Spinal cord (tissue), 10 donors: ENCODE measurements around the gene GTF2IRD1. TPM values are rescaled to one million over a fixed set of nuclear protein-coding genes. Genes with fewer than 3 reads are reported as not detected.
A peak's percentile ranks its signal among the peaks of the same experiment; 100 is the strongest.

ENCODE experiments used
- DNase-seq, 6 donors: peaks; one replicate each; pipeline versions ENCODE4 v3.0.0 to v3.0.0-alpha.2; 2013 to 2015; ENCODE audit warnings: low spot score in 6 of 6, low read depth in 4 of 6
- H3K27ac ChIP-seq: one replicate; pipeline ENCODE4 v1.5.1; 2013; ENCODE audit warnings: low read depth, low read length, control low read depth
- H3K27me3 ChIP-seq: one replicate; pipeline ENCODE4 v1.6.1; 2013; ENCODE audit warnings: low read length; ENCODE audit not compliant: control insufficient read depth, insufficient read depth
- H3K36me3 ChIP-seq: one replicate; pipeline ENCODE4 v1.6.1; 2013; ENCODE audit warnings: low read length; ENCODE audit not compliant: control insufficient read depth, insufficient read depth
- H3K4me1 ChIP-seq: one replicate; pipeline ENCODE4 v1.6.1; 2013; ENCODE audit warnings: low read length; ENCODE audit not compliant: control insufficient read depth, insufficient read depth
- H3K4me3 ChIP-seq: one replicate; pipeline ENCODE4 v1.5.1; 2013; ENCODE audit warnings: low read depth, low read length, control low read depth
- H3K9me3 ChIP-seq: one replicate; pipeline ENCODE4 v1.6.1; 2013; ENCODE audit warnings: low read length; ENCODE audit not compliant: control insufficient read depth, insufficient read depth
- whole genome bisulfite sequencing: methylation state at CpG from one replicate; pipeline ENCODE4 v1.1.5; 2013; ENCODE audit warnings: missing lambda C conversion rate; ENCODE audit not compliant: insufficient coverage; 5-methylcytosine and 5-hydroxymethylcytosine counted together
- polyA plus RNA-seq, 2 donors: library from polyadenylated mRNA; unstranded; fragments of 120-200 nt; gene quantifications; one replicate each; pipeline ENCODE4 v1.2.1, GENCODE V29; 2013; ENCODE audit not compliant: insufficient read length in 2 of 2
- total RNA-seq, 2 donors: library from RNA; depleted of rRNA in 1 of 2; stranded (reverse); fragments of 120-200 nt in 1 of 2; fragments of >200 nt in 1 of 2; gene quantifications; one replicate each; pipeline versions ENCODE4 v1.2.3 to v1.2.4, GENCODE V29; 2013 to 2014
- donor health status: healthy.

GTF2IRD1 gene
- total and polyA plus RNA-seq, 4 donors, result 10.0 to 33.5 (median 19.3) TPM

DNA sequence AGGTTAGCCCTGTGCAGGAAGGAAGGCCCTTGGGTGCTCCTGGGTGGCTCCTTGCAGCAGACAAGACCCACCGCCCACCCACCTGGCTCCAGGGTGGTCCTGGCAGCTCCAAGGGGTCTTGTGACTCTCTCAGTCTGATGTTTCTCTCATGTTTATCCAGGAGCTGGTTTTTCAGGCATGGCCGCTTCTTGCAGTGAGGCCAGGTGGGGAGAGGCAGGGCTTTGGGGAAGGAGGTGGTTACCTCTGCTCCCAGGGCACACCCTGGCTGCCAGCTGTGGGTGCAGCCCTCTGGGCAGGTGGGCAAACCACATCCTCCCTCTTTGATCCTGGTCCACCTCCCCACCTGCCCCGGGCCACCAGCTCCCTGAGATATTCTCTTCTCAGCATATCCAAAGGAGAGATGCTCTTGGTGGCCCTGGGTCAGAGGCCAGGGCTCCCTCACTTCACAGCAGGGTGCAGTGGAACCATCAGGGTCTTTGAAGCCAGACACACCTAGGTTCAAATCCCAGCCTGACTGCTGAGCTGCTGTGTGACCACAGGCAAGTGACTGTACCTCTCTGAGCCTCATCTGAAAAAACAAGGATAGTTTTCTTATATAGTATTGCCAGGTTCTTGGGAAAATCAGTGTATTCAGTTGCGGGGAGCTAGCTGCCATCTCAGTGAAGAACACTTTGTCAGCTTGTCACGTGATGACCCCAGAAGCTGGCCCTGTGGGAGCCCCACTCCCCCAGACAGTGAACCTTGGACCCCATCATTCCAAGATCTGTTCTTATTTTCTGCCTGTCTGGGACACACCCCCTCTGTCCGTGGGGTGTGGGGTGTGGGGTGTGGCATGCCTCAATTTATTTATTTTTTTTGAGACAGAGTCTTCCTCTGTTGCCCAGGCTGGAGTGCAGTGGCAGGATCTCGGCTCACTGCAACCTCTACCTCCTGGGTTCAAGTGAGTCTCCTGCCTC lies 11.5 kb downstream of the GTF2IRD1 start:
- WGBS, result 98% methylated on average over 4 of the region's 7 CpGs
- Histone ChIP-seq H3K27me3 (no peaks in the 10 kb centered on the region), H3K36me3 (peaks cover 34% of the 10 kb centered on the region), H3K4me3 (no peak overlapping the region), H3K9me3 (no peaks in the 10 kb centered on the region), H3K4me1 (peaks cover 28% of the 10 kb centered on the region), H3K27ac (no peak overlapping the region)
- no peak for DNase-seq

DNA sequence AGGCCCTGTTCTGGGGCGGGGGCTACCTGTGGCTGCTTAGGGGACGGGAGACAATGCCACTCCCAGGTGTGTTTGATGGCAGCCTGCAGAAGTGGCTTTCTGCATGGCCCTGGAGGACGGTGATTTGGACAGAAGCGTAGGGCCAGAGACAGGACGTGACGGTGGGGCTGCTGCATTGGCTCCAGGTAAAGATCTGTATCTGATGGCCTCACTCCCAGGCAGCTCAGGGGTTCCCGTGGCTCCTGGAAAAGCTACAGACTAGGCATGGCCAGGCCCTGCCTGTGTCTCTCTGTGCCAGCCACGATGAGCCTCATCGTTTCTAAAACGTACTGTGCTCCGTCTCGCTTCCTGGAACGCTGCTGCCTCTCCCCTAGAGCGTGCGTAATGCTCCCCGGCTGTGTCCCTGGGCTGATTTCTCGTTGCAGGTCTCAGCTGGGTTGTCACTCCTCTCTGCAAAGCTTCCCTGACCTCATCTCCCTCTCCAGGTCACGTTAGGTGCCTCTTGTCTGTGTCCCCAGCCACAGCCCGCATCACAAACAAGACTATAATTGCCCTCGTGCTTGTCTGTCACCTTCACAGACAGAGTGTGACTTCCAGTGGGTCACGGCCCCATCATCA lies 12.6 kb downstream of the GTF2IRD1 start:
- Histone ChIP-seq H3K4me3 (no peak overlapping the region), H3K27me3 (no peaks in the 10 kb centered on the region), H3K4me1 (peaks cover 24% of the 10 kb centered on the region), H3K27ac (no peak overlapping the region), H3K9me3 (no peaks in the 10 kb centered on the region), H3K36me3 (peaks cover 24% of the 10 kb centered on the region)
- peak in 1 of 6 donors; percentile 51 for DNase-seq
- 42% methylated on average over 21 of the region's 21 CpGs for WGBS

DNA sequence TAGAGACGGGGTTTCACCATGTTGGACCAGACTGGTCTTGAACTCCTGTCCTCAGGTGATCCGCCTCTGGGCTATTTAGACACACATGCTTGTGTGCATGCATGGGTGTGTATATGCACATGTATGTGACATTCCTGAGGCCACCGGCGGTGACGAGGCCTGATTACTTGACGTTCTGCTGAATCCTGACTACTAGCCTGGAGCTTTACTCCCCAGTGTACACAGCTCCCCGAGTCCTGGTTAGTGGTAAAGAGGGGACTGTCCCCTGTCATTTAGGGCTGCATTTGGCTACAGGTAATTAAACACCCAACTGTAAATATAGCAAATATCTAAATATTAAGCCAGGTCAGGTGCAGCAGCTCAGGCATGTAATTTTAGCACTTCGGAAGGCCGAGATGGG lies 14.2 kb downstream of the GTF2IRD1 start:
- no peaks in the 10 kb centered on the region for H3K9me3 ChIP-seq
- H3K27ac ChIP-seq, result no peak overlapping the region
- H3K27me3 ChIP-seq, result no peaks in the 10 kb centered on the region
- DNase-seq, result no peak
- 100% methylated on average over 5 of the region's 9 CpGs for WGBS
- peaks cover 24% of the 10 kb centered on the region for H3K4me1 ChIP-seq
- peaks cover 25% of the 10 kb centered on the region for H3K36me3 ChIP-seq
- no peak overlapping the region for H3K4me3 ChIP-seq

DNA sequence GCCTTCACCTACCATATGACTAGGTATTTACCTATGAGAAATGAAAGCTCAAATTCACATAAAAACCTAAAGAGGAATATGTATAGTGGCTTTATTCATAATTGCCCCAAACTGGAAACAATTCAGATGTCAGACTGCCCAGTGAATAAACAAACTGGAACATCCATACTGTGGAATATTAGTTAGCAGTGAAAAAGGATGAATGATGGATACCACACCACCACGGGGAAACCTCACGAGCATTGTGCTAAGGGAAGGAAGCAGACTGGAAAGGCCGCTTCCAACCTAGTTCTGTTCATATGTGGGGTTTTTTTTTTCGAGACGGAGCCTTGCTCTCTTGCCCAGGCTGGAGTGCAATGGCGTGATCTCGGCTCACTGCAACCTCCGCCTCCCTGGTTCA lies 16.8 kb downstream of the GTF2IRD1 start:
- Histone ChIP-seq H3K27ac (no peak overlapping the region), H3K4me1 (peaks cover 21% of the 10 kb centered on the region), H3K27me3 (no peaks in the 10 kb centered on the region), H3K4me3 (no peak overlapping the region), H3K36me3 (peaks cover 17% of the 10 kb centered on the region), H3K9me3 (no peaks in the 10 kb centered on the region)
- WGBS, result 100% methylated on average over 6 of the region's 8 CpGs
- DNase-seq, result no peak

DNA sequence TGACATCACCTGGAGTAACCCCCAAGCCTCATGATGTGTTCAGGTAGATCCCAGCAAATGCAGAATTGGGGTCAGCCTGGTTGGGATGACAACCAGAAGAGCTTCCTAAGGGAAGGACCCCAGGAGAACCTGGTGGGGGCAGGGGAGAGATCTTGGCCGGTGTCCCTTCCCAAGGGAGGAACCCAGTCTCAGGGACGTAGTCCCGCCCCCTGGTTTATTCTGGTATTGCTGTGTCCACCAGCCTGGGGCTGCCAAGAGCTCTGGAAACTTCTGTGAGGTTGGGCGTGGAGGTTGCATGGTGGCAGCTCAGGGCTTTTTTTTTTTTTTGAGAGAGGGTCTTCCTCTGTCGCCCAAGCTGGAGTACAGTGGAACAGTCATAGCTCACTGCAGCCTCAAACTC lies 19.4 kb downstream of the GTF2IRD1 start:
- H3K4me3 ChIP-seq, result no peak overlapping the region
- H3K9me3 ChIP-seq, result no peaks in the 10 kb centered on the region
- no peaks in the 10 kb centered on the region for H3K27me3 ChIP-seq
- DNase-seq, result no peak
- H3K36me3 ChIP-seq, result peaks cover 14% of the 10 kb centered on the region
- WGBS, result 89% methylated on average over 3 of the region's 5 CpGs
- no peak overlapping the region for H3K27ac ChIP-seq
- H3K4me1 ChIP-seq, result peaks cover 25% of the 10 kb centered on the region

DNA sequence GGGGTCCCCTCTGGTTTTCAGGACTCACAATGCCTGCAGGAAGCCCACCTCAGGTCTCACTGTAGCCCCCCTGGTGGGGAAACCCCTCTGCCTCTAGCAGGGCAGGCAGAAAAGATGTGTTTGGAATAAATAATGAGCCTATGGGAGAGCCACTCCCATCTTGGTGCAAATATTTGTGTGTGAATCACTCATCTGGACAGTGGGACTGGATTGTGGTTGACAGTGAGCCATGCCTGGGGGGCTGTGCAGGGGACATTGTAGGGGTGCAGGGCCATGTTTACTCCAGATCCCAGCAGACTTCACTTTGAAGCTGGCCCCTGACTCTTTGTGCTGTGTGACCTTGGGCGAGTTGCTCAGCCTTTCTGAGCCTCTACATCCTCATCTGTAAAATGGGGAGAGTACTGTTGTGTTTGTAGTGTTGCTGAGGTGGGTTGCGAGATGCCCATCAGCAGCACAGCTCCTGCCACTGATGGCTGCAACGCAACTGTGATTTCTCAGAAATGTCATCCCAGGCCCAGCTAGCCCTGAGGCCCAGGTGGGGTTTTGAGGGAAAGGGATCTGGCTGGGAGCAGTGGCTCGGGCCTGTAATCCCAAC lies 20.7 kb downstream of the GTF2IRD1 start:
- H3K36me3 ChIP-seq, result peaks cover 14% of the 10 kb centered on the region
- DNase-seq, result no peak
- H3K27ac ChIP-seq, result no peak overlapping the region
- H3K4me3 ChIP-seq, result no peak overlapping the region
- no peaks in the 10 kb centered on the region for H3K9me3 ChIP-seq
- WGBS, result 92% methylated on average over 2 of the region's 4 CpGs
- no peaks in the 10 kb centered on the region for H3K27me3 ChIP-seq
- H3K4me1 ChIP-seq, result peaks cover 38% of the 10 kb centered on the region

DNA sequence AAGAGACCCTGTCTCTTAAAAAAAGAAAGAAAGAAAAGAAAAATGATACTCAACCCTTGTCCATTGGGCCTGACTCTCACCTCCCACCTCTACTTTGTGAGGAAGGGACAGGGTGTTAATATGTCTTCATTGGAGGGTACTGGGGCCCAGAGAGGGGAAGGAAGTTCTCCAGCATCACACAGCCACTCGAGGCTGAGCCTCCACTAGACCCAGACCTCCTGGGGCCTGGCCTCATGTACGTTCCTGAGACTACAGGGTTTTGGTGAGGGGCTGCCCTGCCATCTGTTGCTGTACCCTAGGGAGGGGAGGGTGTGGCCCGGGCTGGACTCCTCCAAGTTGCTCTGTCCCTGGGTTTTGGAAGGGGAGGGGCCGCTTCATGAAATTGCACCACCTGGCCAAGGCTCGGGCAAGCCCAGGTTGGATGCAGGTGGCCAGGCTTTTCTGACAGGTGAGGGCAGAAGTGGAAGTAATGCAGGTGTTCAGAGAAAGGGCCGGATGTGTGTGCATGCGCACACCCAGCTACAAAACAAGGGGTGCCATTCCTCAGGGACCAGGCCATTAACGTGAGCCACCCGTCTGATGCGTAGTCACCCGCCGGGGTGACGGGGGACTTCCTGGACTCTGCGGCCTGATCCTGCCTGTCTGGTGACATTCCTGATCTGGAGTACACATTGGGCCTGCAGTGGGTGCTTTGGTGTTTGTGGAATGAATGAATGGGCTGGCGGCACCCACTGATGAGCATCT lies 21.7 kb downstream of the GTF2IRD1 start:
- Histone ChIP-seq H3K9me3 (no peaks in the 10 kb centered on the region), H3K4me1 (peaks cover 48% of the 10 kb centered on the region), H3K27me3 (no peaks in the 10 kb centered on the region), H3K4me3 (no peak overlapping the region), H3K36me3 (peaks cover 14% of the 10 kb centered on the region), H3K27ac (no peak overlapping the region)
- 94% methylated on average over 13 of the region's 15 CpGs for WGBS
- DNase-seq, result no peak

DNA sequence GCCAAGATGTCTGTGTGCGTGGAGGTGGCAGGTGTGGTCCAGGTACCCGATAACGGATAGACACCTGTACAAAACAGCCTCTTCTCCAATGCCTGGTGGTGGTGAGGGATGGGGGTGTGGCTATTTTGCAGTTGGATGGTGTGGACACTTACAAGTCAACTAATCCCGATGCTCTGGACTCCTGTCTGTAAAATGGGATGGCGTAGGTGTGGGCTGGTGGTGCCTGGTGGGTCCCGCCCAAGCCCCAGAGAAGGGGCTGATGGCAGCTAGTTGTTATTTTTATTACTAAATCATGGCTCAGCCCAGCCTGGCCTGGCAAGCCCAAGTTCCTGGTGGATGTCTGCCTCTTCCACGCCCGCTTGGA lies 22.3 kb downstream of the GTF2IRD1 start:
- DNase-seq, result no peak
- 94% methylated on average over 2 of the region's 8 CpGs for WGBS
- no peak overlapping the region for H3K4me3 ChIP-seq
- H3K4me1 ChIP-seq, result peaks cover 54% of the 10 kb centered on the region
- H3K27me3 ChIP-seq, result no peaks in the 10 kb centered on the region
- H3K36me3 ChIP-seq, result peaks cover 14% of the 10 kb centered on the region
- H3K27ac ChIP-seq, result no peak overlapping the region
- no peaks in the 10 kb centered on the region for H3K9me3 ChIP-seq

DNA sequence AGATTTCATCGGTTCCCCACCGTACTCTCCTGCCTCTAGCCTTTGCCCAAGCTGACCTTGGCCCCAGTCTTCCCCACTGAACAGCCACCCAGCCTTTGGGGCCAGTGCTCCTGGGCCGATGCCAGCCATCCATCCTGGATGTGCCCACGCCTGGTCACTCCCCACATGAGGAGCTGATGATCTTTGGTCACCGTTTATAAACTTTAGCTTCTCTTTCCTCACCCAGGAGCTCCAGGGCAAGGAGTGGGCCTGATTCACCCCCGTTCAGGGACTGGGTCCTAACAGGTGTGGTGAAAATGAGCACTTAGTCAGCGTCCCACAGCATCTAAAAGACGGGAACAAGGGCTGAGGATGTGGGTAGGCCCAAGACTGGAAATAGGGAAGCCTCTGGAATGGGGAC lies 22.9 kb downstream of the GTF2IRD1 start:
- 94% methylated on average over 8 of the region's 8 CpGs for WGBS
- peaks cover 14% of the 10 kb centered on the region for H3K36me3 ChIP-seq
- H3K27ac ChIP-seq, result no peak overlapping the region
- no peak for DNase-seq
- H3K4me1 ChIP-seq, result peaks cover 61% of the 10 kb centered on the region
- no peaks in the 10 kb centered on the region for H3K27me3 ChIP-seq
- H3K4me3 ChIP-seq, result no peak overlapping the region
- no peaks in the 10 kb centered on the region for H3K9me3 ChIP-seq
